ENCODE measurements around the gene HCN4. TPM values are rescaled to one million over a fixed set of nuclear protein-coding genes. Genes with fewer than 3 reads are reported as not detected.

The HCN4 gene
- total RNA-seq, 1 donor from 2014 or later, result 0.41 TPM

- Mint-ChIP-seq H3K9me3 (no peaks in the 10 kb centered on the region), H3K27me3 (ENCODE audit: insufficient read depth, low read depth) (peaks cover 8% of the 10 kb centered on the region), H3K4me1 (no peaks in the 10 kb centered on the region), H3K27ac (no peak overlapping the region), H3K36me3 (peaks cover 2% of the 10 kb centered on the region), H3K4me3 (no peak overlapping the region)
- Histone ChIP-seq H3K9ac (no peak overlapping the region), H3K4me3 (no peak overlapping the region), H3F3A (ENCODE audit: low read depth) (no peaks in the 10 kb centered on the region), H3K4me1 (no peaks in the 10 kb centered on the region), H3K36me3 (no peaks in the 10 kb centered on the region), H3K4me2 (no peak overlapping the region), H3K27me3 (no peaks in the 10 kb centered on the region), H3K27ac (no peak overlapping the region), H2AFZ (replicated peaks) (no peak overlapping the region), H4K20me1 (ENCODE audit: low read depth) (peaks cover 43% of the 10 kb centered on the region), H3K9me3 (ENCODE audit: low read depth) (no peaks in the 10 kb centered on the region), H3K79me2 (ENCODE audit: low read depth) (no peaks in the 10 kb centered on the region)
- TF ChIP-seq EZH2phosphoT487 (IDR thresholded peaks at IDR 0.05), result no peak
- TF ChIP-seq EZH2 (IDR thresholded peaks at IDR 0.05), result no peak
- no peak for TF ChIP-seq CTCF (IDR thresholded peaks at IDR 0.05)
- DNase-seq (ENCODE audit: low spot score), result no peak
Observed at GRCh38 chr15:73345658-73346057, 23.1 kb downstream of the HCN4 start.

GRCh38 chr15:73344056-73344455, 24.7 kb downstream of the HCN4 start:
- H3K27me3 Mint-ChIP-seq (ENCODE audit: insufficient read depth, low read depth), result peaks cover 8% of the 10 kb centered on the region
- peaks cover 4% of the 10 kb centered on the region for H3K36me3 Mint-ChIP-seq
- H3K4me3 Mint-ChIP-seq, result no peak overlapping the region
- no peak for TF ChIP-seq CTCF (IDR thresholded peaks at IDR 0.05)
- TF ChIP-seq EZH2phosphoT487 (IDR thresholded peaks at IDR 0.05), result no peak
- TF ChIP-seq EZH2 (IDR thresholded peaks at IDR 0.05), result no peak
- Histone ChIP-seq H3K27ac (no peak overlapping the region), H3F3A (ENCODE audit: low read depth) (no peaks in the 10 kb centered on the region), H3K4me2 (no peak overlapping the region), H3K9ac (no peak overlapping the region), H3K36me3 (no peaks in the 10 kb centered on the region), H3K4me1 (no peaks in the 10 kb centered on the region), H3K4me3 (no peak overlapping the region), H2AFZ (replicated peaks) (no peak overlapping the region), H4K20me1 (ENCODE audit: low read depth) (peaks cover 34% of the 10 kb centered on the region), H3K79me2 (ENCODE audit: low read depth) (no peaks in the 10 kb centered on the region), H3K27me3 (no peaks in the 10 kb centered on the region), H3K9me3 (ENCODE audit: low read depth) (no peaks in the 10 kb centered on the region)
- no peaks in the 10 kb centered on the region for H3K9me3 Mint-ChIP-seq
- H3K4me1 Mint-ChIP-seq, result no peaks in the 10 kb centered on the region
- DNase-seq (ENCODE audit: low spot score), result no peak
- no peak overlapping the region for H3K27ac Mint-ChIP-seq

GRCh38 chr15:73341886-73342600, 26.7 kb downstream of the HCN4 start:
- no peak overlapping the region for H3K4me3 Mint-ChIP-seq
- H3K27ac Mint-ChIP-seq, result no peak overlapping the region
- H3K4me1 ChIP-seq, result no peaks in the 10 kb centered on the region
- no peak overlapping the region for H2AFZ ChIP-seq (replicated peaks)
- H3K4me3 ChIP-seq, result no peak overlapping the region
- peaks cover 5% of the 10 kb centered on the region for H3K36me3 Mint-ChIP-seq
- no peak for TF ChIP-seq EZH2 (IDR thresholded peaks at IDR 0.05)
- H3K27ac ChIP-seq, result no peak overlapping the region
- DNase-seq (ENCODE audit: low spot score), result no peak
- H3K79me2 ChIP-seq (ENCODE audit: low read depth), result no peaks in the 10 kb centered on the region
- no peaks in the 10 kb centered on the region for H3K9me3 ChIP-seq (ENCODE audit: low read depth)
- no peak overlapping the region for H3K4me2 ChIP-seq
- no peaks in the 10 kb centered on the region for H3K4me1 Mint-ChIP-seq
- H3F3A ChIP-seq (ENCODE audit: low read depth), result no peaks in the 10 kb centered on the region
- peaks cover 22% of the 10 kb centered on the region for H4K20me1 ChIP-seq (ENCODE audit: low read depth)
- H3K27me3 Mint-ChIP-seq (ENCODE audit: insufficient read depth, low read depth), result peaks cover 2% of the 10 kb centered on the region
- H3K36me3 ChIP-seq, result no peaks in the 10 kb centered on the region
- H3K9me3 Mint-ChIP-seq, result no peaks in the 10 kb centered on the region
- H3K27me3 ChIP-seq, result no peaks in the 10 kb centered on the region
- H3K9ac ChIP-seq, result no peak overlapping the region

- no peak for DNase-seq (ENCODE audit: low spot score)
- H3K9ac ChIP-seq, result no peak overlapping the region
- no peak overlapping the region for H3K4me2 ChIP-seq
- no peaks in the 10 kb centered on the region for H3K9me3 ChIP-seq (ENCODE audit: low read depth)
- H3K27ac ChIP-seq, result no peak overlapping the region
- H3F3A ChIP-seq (ENCODE audit: low read depth), result no peaks in the 10 kb centered on the region
- no peaks in the 10 kb centered on the region for H3K27me3 Mint-ChIP-seq (ENCODE audit: insufficient read depth, low read depth)
- no peaks in the 10 kb centered on the region for H3K4me1 Mint-ChIP-seq
- H3K9me3 Mint-ChIP-seq, result no peaks in the 10 kb centered on the region
- H3K27me3 ChIP-seq, result no peaks in the 10 kb centered on the region
- no peaks in the 10 kb centered on the region for H3K4me1 ChIP-seq
- TF ChIP-seq EZH2phosphoT487 (IDR thresholded peaks at IDR 0.05) (no peak), CTCF (IDR thresholded peaks at IDR 0.05) (no peak), EZH2 (IDR thresholded peaks at IDR 0.05) (no peak)
- peak overlapping the region; percentile 24 for H3K27ac Mint-ChIP-seq
- no peaks in the 10 kb centered on the region for H3K36me3 ChIP-seq
- peaks cover 9% of the 10 kb centered on the region for H4K20me1 ChIP-seq (ENCODE audit: low read depth)
- H3K36me3 Mint-ChIP-seq, result peaks cover 5% of the 10 kb centered on the region
- H3K79me2 ChIP-seq (ENCODE audit: low read depth), result no peaks in the 10 kb centered on the region
- no peak overlapping the region for H2AFZ ChIP-seq (replicated peaks)
- no peak overlapping the region for H3K4me3 Mint-ChIP-seq
- no peak overlapping the region for H3K4me3 ChIP-seq
Observed at GRCh38 chr15:73340502-73341192, 28.1 kb downstream of the HCN4 start.

Data from neural progenitor cell (in vitro differentiated cells).